Astrocyte of the hippocampus (primary cell): ENCODE data around the gene TNNC2.
A peak's percentile ranks its signal among the peaks of the same experiment; 100 is the strongest.

Source experiments
- DNase-seq: peaks from one replicate; pipeline ENCODE4 v3.0.0; 2011; ENCODE audit warnings: low read depth, low spot score

TNNC2 gene

DNA sequence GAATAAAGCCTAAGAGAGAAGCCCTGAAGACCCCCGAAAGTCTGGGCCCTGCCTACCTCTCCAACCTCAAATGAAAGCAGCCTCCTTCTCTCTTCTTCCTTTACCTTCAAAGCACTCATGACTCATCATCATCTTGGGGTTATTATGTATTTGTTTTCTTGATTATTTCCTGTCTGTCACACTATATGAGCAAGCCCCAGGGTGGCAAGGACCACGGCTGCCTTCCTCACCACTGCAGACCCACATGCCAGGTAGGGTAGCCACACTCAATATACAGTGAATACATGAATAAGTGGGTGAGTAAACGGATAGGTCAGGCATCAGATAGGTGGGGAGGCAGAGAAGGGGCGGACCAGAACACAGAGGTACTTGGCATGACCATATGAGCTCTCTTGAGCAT lies 44.2 kb downstream of the TNNC2 start:
- no peak for DNase-seq

DNA sequence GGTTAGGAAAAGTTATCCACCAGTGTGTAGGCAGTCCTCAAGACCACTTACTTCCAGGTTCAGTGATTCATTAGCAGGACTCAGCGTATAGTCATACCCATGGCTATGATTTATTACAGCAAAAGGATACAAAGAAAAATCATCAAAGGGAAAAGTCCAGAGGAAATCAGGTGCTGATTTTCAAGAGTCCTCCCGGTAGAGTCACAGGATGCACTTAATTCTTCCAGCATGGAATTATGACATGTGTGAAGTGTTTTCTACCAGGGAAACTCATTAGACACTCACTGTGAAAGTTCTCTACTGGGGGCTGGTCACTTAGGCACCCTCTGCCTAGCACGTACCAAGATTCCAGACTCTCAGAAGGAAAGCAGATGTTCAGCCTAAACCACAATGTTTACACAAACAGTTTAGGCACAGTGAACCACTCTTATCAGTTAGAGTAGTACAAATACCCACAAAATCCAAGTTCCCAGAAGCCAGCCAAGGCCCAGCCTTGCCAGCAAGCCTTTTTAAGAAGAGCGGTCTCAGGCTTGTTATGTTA lies 45.7 kb downstream of the TNNC2 start:
- DNase-seq = peak; percentile 70

DNA sequence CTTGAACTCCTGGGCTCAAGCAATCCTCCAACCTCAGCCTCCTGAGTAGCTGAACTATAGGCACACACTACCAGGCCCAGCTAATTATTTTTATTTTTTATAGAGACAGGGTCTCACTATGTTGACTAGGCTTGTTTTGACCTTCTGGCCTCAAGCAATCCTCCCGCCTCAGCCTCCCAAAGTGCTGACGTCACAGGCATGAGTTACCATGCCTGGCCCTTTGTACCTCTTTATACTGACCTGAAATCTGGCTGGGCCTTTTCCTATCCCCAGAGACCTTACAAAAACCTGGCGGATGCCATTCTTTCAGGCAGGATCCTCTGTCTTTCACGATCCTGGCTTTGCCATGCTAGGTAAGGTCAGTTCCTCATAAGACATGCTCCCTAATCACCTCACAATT lies 47.0 kb downstream of the TNNC2 start:
- no peak for DNase-seq

DNA sequence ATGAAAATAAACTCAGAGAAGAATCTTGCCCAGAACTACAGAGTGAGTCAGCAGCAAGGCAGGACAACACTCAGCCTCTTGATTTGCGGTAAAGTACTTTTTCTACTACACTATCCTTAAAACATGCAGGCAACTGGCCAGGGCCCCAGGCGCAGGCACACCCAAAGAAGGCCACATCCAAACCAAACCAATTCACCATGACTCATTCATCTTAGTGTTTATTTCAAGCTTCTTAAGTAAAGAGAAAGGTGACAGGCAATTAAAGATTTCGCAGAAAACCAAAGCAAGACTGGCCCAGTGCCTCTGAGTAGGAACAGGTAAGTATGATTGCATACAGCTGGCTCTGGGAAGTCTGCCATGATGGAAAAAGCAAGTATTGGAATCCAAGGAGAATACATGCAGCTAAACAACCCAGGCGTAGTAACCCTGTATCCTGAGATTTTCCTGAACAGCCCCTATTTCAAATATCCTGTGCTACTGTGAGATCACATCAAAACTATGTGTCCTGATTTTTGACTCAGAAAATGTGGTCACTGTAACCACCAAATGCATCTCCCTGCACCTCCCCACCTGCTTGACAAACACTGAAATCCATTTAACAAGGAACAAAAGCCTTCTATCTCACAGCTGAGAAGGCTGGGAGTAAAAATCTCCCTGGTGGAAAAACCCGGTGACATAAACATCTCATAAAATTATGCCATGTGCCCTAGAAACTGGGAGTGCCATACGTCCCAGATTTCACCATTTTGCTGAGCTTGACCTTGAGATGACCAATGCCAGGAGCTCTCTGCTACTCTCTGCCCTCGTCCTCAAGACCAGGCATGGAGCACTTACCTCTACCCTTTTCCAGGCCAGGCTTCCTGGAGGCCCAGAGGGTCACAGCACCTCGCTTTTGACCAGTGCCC lies 47.8 kb downstream of the TNNC2 start:
- DNase-seq = peak; percentile 99

DNA sequence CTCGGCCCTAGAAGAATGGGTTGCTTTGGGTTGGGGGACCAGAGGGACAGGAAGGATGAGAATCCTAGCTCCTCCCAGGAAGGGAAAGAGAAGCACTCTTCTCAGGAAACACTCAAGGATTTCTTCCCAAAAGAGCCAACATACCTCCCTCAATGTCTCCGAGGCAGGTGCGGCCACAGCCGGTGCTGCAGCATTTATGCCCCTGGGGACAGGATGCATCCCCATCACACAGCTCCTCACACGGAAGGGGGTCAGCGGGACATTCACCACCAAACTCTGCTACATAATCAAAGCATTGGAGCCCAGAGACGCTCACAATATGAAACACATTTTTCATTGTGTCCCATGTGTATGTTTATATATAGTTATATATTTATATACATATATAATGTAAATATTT lies 50.2 kb downstream of the TNNC2 start:
- DNase-seq = no peak

DNA sequence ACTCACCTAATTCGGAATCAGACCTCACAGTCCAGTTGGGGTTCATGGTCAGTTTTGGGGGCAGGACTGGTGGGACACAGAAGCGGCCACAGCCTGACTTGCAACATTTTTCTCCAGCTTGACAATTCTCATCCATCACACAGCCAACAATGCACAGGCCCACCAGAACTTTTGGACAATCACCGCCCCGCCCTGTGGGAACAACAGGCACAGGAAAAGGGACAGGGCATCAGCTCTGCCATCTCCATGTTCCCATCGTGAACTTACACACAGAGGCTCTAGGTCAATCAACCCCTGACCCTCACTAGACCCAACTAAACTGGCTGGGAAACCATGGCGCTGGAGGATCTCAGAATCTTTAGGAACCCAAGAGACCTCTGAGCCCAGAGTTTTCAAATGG lies 51.7 kb downstream of the TNNC2 start:
- DNase-seq = no peak

DNA sequence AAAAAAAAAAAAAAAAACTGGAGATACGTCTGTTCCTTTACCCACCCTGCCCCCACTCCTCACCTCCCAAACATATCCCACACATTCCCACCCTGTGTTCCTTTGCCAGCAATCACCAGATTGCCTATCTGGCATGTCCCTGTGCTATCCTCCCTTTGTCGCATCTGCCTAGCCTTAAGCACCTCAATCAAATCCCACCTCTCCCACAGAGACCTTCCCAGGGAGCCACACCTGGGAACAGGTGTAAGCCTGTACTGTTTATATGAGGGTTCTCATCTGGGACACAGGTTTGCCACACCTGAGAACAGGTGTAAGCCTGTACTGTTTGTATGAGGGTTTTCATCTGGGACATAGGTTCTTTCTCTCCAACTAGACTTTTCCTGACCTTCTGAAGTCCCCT lies 52.2 kb downstream of the TNNC2 start:
- no peak for DNase-seq
